GM12864 (cell line): ENCODE measurements around the gene MPRIP.
"Not testable (repeated sequence)": the region's sequence is repeated elsewhere in the genome, so short reads cannot be mapped to it uniquely, and the experiment has no call there.

Source experiments
- DNase-seq: peaks from one replicate; pipeline ENCODE4 v3.0.0-alpha.2; 2011; ENCODE audit warnings: low read depth
- H3K4me3 ChIP-seq: 2 replicates; pipeline ENCODE4 v1.5.1; 2011; ENCODE audit warnings: mild to moderate bottlenecking, low read depth, low read length, control low read depth
- TF ChIP-seq, protein P1 (sequence below): IDR thresholded peaks from 2 replicates; pipeline ENCODE4 v1.5.1; 2011; ENCODE audit warnings: low read depth, mild to moderate bottlenecking, moderate library complexity, low read length, control low read depth, inconsistent platforms; ENCODE audit errors: missing control alignments

The MPRIP gene, protein sequence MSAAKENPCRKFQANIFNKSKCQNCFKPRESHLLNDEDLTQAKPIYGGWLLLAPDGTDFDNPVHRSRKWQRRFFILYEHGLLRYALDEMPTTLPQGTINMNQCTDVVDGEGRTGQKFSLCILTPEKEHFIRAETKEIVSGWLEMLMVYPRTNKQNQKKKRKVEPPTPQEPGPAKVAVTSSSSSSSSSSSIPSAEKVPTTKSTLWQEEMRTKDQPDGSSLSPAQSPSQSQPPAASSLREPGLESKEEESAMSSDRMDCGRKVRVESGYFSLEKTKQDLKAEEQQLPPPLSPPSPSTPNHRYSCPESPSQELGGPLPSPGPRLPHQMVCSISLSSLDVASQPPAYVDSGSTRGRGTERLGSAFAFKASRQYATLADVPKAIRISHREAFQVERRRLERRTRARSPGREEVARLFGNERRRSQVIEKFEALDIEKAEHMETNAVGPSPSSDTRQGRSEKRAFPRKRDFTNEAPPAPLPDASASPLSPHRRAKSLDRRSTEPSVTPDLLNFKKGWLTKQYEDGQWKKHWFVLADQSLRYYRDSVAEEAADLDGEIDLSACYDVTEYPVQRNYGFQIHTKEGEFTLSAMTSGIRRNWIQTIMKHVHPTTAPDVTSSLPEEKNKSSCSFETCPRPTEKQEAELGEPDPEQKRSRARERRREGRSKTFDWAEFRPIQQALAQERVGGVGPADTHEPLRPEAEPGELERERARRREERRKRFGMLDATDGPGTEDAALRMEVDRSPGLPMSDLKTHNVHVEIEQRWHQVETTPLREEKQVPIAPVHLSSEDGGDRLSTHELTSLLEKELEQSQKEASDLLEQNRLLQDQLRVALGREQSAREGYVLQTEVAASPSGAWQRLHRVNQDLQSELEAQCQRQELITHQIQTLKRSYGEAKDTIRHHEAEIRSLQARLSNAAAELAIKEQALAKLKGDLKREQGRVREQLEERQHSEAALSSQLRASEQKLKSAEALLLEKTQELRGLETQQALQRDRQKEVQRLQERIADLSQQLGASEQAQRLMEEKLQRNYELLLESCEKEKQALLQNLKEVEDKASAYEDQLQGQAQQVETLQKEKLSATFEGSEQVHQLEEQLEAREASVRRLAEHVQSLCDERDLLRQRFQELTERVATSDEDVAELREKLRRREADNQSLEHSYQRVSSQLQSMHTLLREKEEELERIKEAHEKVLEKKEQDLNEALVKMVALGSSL (N-terminal part only)

DNA sequence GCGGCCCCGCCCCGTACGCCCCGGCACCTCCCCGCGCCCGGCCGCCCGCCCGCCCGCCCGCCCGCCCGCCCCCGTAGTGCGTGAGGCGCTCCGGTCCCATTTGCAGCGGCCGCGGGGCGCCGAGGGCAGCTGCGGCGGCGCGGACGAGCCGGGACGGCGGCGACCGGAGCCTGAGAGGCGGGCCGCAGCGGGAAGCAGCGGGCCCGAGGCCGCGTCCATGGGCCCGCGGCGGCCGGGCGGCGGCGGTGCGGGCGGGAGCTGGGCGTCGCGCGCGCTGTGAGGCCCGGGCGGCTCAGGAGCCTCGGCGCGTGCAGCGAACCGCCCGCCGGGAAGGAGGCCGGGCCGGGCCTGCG is at the start of gene MPRIP:
MPRIP (plus strand) TSS at position 74 of the 353 bp plus-strand sequence. CDS start 392 bp downstream, outside the sequence.
- no peak for DNase-seq
- peak within 1 kb of the TSS; percentile 85 for H3K4me3 ChIP-seq
- TF ChIP-seq, protein P1, sequence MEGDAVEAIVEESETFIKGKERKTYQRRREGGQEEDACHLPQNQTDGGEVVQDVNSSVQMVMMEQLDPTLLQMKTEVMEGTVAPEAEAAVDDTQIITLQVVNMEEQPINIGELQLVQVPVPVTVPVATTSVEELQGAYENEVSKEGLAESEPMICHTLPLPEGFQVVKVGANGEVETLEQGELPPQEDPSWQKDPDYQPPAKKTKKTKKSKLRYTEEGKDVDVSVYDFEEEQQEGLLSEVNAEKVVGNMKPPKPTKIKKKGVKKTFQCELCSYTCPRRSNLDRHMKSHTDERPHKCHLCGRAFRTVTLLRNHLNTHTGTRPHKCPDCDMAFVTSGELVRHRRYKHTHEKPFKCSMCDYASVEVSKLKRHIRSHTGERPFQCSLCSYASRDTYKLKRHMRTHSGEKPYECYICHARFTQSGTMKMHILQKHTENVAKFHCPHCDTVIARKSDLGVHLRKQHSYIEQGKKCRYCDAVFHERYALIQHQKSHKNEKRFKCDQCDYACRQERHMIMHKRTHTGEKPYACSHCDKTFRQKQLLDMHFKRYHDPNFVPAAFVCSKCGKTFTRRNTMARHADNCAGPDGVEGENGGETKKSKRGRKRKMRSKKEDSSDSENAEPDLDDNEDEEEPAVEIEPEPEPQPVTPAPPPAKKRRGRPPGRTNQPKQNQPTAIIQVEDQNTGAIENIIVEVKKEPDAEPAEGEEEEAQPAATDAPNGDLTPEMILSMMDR: no peak

DNA sequence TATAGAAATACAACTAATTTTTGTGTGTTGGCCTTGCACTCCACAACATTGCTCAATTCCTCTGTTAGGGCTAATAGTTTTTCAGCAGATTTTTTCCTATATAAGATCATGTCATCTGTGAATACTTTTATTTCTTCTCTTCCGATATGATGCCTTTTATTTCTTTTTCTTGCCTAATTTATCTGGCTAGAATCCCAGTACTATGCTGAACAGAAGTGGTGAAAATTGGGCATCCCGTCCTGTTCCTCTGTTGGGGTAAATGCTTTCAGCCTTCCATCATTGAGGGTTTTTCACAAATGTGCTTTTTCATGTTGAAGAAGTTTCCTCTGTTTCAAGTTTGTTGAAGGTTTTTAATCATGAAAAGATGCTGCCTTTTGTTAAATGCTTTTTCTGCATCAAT is 47.6 kb upstream of the MPRIP start:
- no peak for DNase-seq
- TF ChIP-seq, protein P1: no peak

DNA sequence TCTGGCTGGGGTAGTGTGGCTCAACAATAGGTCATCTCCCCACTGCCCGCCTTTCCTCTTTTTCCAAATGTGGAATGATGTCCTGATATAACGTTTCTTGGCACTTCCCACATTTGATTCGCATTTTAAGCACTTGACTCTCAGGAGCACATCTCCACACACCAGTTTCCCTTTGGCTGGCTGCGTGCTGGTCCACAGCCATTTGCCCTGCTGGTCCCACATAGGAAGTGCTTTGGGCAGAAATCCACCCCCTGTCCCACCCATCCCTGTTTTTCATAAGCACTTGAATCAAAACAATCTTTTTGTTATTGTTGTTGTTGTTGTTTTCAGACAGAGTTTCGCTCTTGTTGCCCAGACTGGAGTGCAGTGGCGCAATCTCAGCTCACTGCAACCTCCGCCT is 46.3 kb upstream of the MPRIP start:
- no peak for DNase-seq
- TF ChIP-seq, protein P1: no peak

More for the DNA sequence above, 47.6 kb upstream of the MPRIP start:
- H3K4me3 ChIP-seq: no peak overlapping the region

DNA sequence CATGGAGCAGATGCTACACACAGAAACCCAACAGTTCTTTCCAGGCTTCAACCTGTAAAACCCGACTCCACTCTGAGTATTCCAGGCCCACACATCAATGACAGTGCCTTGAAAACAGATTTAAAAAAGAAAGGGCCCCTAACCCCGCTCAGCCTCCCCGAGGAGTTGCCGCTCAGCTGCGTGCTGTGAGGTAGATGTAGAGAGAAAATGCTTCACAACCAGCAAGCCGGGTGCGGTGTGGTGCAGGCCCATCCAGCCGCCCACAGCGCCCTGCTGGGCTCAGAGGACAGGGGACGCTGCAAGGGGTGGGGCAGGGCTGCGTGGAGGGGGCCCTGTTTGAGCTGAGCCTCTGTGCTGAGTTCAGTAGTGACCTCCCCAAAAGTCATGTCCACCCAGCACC is 45.5 kb upstream of the MPRIP start:
- not testable (repeated sequence) for H3K4me3 ChIP-seq, DNase-seq

More for the DNA sequence above, 46.3 kb upstream of the MPRIP start:
- H3K4me3 ChIP-seq: no peak overlapping the region

DNA sequence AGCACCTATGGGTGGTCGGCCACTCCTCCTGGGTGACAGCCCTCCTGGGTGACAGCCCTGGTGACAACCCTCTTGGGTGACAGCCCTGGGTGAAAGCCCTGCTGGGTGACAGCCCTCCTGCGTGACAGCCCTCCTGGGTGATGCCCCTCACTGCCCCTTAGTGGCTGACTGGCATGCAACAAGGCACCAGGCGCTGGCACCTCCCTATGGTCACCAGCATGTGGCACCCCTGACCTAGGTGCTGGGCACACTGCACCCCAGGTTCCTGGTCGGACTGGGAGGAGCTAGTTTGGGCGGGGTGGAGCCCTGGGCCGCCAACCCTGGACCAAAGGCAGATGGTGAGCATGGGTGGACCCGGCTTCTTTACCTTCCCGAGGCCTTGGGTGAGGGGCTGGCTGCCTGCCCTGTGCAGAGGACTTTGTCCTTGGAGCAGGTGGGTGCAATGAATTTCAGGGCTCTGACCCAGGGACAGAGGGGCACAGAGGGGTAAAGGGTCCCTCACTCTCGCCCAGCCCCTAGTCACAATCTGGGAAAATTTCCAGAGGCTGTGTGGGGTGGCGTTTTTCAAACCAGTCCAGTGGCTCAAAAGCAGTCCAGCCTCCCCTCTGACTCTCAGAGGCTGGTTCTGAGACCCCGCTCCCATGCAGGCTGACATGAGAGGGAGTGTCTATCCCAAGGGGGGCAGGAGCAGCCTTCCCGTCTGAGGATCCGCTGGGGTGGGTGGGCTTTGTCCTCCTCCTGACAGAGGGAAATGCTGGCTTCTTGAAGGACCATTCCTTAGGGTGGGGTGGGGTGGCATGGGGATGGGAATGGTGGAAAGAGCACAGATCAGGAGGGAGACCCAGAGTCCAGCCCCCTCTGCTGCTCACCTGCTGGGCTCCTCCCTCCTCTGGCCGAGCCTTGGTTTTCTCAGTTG is 44.5 kb upstream of the MPRIP start:
- no peak for DNase-seq
- TF ChIP-seq, protein P1: peak; percentile 35
- H3K4me3 ChIP-seq: no peak overlapping the region

DNA sequence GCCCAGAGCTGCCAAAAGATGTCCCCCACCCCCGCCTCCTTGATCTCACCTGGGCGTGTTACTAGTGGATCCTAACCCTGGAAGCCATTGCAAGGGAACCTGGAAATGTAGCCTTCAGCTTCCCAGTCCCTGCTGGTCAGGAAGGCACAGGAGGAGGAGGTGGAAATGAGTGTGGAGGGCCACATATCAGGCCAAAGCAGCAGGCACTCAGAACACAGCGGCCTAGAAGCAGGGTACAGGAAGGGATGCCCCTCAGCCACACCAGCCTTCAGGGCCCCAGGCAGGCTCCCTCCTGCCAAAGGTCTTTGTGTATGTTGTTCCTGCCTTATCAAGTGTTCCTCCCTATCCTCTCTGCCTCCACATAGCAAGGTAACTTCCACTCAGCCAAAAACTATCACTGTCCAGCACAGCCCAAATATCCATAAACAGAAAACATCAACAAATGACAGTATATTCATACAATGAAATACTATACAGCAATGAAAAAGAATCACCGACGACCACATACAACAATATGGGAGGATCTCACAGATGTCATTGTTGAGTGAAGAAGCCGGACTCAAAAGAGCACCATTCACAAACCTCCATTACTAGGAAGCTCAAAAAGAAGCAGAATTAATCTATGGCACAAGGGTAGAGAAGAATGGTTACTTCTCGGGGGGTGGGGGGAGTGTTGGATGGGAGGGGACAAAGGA is 42.2 kb upstream of the MPRIP start:
- TF ChIP-seq, protein P1: no peak
- no peak overlapping the region for H3K4me3 ChIP-seq
- DNase-seq: no peak
